Kidney (tissue), 14 donors: ENCODE results near the gene HSDL1. TPM values are rescaled to one million over a fixed set of nuclear protein-coding genes. Genes with fewer than 3 reads are reported as not detected.

Source experiments
- DNase-seq, 5 donors: peaks; one replicate each; pipeline ENCODE4 v3.0.0-alpha.2; 2013 to 2020
- FAIRE-seq: peaks from 2 replicates; lab custom pipeline; 2012; peaks lifted over from hg19 to GRCh38; lab: Jason Lieb, UNC
- H3K27ac ChIP-seq, 2 donors: one replicate each; pipeline ENCODE4 v1.7.0; 2013; ENCODE audit warnings: low read depth in 2 of 2, low read length in 2 of 2, inconsistent platforms in 1 of 2
- H3K27me3 ChIP-seq: one replicate; pipeline ENCODE4 v1.7.1; 2013; ENCODE audit warnings: low read length, inconsistent platforms; ENCODE audit not compliant: control insufficient read depth, insufficient read depth
- H3K36me3 ChIP-seq, 3 donors: one replicate each; pipeline versions ENCODE4 v1.7.0 to v1.7.1; 2013; ENCODE audit warnings: low read length in 3 of 3, control low read depth in 1 of 3, inconsistent platforms in 1 of 3; ENCODE audit not compliant: insufficient read depth in 3 of 3, control insufficient read depth in 2 of 3
- H3K4me1 ChIP-seq, 3 donors: one replicate each; pipeline versions ENCODE4 v1.7.0 to v1.7.1; 2013; ENCODE audit warnings: low read length in 3 of 3, inconsistent platforms in 1 of 3, low read depth in 1 of 3; ENCODE audit not compliant: control insufficient read depth in 2 of 3, insufficient read depth in 2 of 3
- H3K4me3 ChIP-seq, 3 donors: one replicate each; pipeline versions ENCODE4 v1.7.0 to v1.8.1; 2013; ENCODE audit warnings: low read length in 3 of 3, control low read depth in 1 of 3, inconsistent platforms in 1 of 3
- H3K9ac ChIP-seq, 3 donors: one replicate each; pipeline versions ENCODE4 v1.7.0 to v1.7.1; 2013; ENCODE audit warnings: low read length in 3 of 3, control low read depth in 1 of 3, inconsistent platforms in 1 of 3
- H3K9me3 ChIP-seq, 3 donors: one replicate each; pipeline versions ENCODE4 v1.7.0 to v1.7.1; 2013; ENCODE audit warnings: low read length in 3 of 3, control low read depth in 1 of 3, inconsistent platforms in 1 of 3; ENCODE audit not compliant: control insufficient read depth in 2 of 3, insufficient read depth in 1 of 3
- intact Hi-C: fragments of 100-400 bp; cut with DNase I; formaldehyde crosslinking; loops from one replicate; pipeline ENCODE4 v1.11.1; 2022
- polyA plus RNA-seq: library from polyadenylated mRNA; stranded (reverse); fragments of 350-450 nt; fragmentation: Illumina TruSeq; extraction: RNeasy Lipid Tissue Mini Kit (QIAGEN cat#74804); gene quantifications from one replicate; pipeline ENCODE4 v1.2.3, GENCODE V29; 2014; ENCODE audit warnings: low read depth, low replicate concordance; ENCODE audit not compliant: insufficient read depth
- total RNA-seq: library from RNA; stranded (reverse); fragmentation: NEBNext Ultra II Directional; extraction: Animal tissue kit (Norgen Biotek cat#: 25700); gene quantifications from one replicate; pipeline ENCODE4 v1.2.1, GENCODE V29; 2021
- TF ChIP-seq, protein P1 (sequence below): IDR thresholded peaks from 3 replicates; pipeline ENCODE4 v1.5.1; 2012; ENCODE audit warnings: mild to moderate bottlenecking, moderate library complexity, borderline replicate concordance; ENCODE audit not compliant: insufficient read depth; ENCODE audit errors: extremely low read depth
- donor health status: control.
- donor health status: control.
- donor health status: control.
- donor health status: control.
- donor health status: control.
- donor health status: DM: yes; HTN: yes; CAD: no.
- donor health status: Normal renal cell carcinoma (clear cell type).

The HSDL1 gene
- total and polyA plus RNA-seq, 2 donors from 2014 or later = 12.1 to 13.3 TPM

GRCh38 chr16:84176192-84177053 is 31.4 kb upstream of the HSDL1 start:
- FAIRE-seq = no peak
- peak overlapping the region; percentile 85 to 89 for H3K27ac ChIP-seq
- peaks cover 0 to 15% (median 2%) of the 10 kb centered on the region in 3 donors for H3K36me3 ChIP-seq
- H3K27me3 ChIP-seq = no peaks in the 10 kb centered on the region
- no peak overlapping the region for H3K4me3 ChIP-seq
- H3K4me1 ChIP-seq = peaks cover 2 to 25% (median 19%) of the 10 kb centered on the region in 3 donors
- H3K9me3 ChIP-seq = no peaks in the 10 kb centered on the region
- TF ChIP-seq, protein P1, sequence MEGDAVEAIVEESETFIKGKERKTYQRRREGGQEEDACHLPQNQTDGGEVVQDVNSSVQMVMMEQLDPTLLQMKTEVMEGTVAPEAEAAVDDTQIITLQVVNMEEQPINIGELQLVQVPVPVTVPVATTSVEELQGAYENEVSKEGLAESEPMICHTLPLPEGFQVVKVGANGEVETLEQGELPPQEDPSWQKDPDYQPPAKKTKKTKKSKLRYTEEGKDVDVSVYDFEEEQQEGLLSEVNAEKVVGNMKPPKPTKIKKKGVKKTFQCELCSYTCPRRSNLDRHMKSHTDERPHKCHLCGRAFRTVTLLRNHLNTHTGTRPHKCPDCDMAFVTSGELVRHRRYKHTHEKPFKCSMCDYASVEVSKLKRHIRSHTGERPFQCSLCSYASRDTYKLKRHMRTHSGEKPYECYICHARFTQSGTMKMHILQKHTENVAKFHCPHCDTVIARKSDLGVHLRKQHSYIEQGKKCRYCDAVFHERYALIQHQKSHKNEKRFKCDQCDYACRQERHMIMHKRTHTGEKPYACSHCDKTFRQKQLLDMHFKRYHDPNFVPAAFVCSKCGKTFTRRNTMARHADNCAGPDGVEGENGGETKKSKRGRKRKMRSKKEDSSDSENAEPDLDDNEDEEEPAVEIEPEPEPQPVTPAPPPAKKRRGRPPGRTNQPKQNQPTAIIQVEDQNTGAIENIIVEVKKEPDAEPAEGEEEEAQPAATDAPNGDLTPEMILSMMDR = no peak
- H3K9ac ChIP-seq = peak overlapping the region in 1 of 3 donors; percentile 35
- intact Hi-C loops = no loop called here
- peak in 1 of 5 donors; percentile 80 for DNase-seq

- TF ChIP-seq, protein P1 = peak; percentile 73
- H3K9me3 ChIP-seq = no peaks in the 10 kb centered on the region
- H3K4me1 ChIP-seq = peaks cover 2 to 25% (median 19%) of the 10 kb centered on the region in 3 donors
- peak in 3 of 5 donors; percentile 66 to 82 (median 79) for DNase-seq
- no peak overlapping the region for H3K27ac ChIP-seq
- H3K9ac ChIP-seq = peak overlapping the region in 1 of 3 donors; percentile 36
- H3K4me3 ChIP-seq = no peak overlapping the region
- no peak for FAIRE-seq
- H3K36me3 ChIP-seq = peaks cover 0 to 11% (median 2%) of the 10 kb centered on the region in 3 donors
- no peaks in the 10 kb centered on the region for H3K27me3 ChIP-seq
- intact Hi-C loops = no loop called here
Measured at GRCh38 chr16:84175350-84176081, 30.5 kb upstream of the HSDL1 start.

DNA sequence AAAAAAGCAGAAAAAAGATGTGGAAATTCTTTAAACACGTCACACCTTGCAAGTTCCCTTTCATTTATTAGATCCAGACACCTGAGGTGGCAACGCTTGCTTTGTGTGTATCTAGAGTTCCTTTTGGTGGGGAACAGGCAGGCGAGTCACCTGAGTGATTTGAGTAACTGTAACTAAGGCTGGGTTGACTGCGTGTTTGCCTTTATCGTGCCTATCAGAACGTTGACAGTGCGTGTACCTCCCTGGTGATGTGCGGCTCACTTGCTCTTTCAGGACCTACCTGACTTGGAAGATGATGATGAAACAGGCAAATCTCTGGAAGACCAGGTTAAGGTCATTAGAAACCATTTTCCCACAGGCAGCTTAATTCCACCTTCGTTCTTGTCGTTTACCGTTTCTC is 29.4 kb upstream of the HSDL1 start:
- no peak overlapping the region for H3K4me3 ChIP-seq
- DNase-seq (no peak), FAIRE-seq (no peak)
- peaks cover 0 to 8% (median 2%) of the 10 kb centered on the region in 3 donors for H3K36me3 ChIP-seq
- H3K27ac ChIP-seq = no peak overlapping the region
- no peak overlapping the region for H3K9ac ChIP-seq
- no peaks in the 10 kb centered on the region for H3K9me3 ChIP-seq
- no peaks in the 10 kb centered on the region for H3K27me3 ChIP-seq
- peaks cover 2 to 25% (median 19%) of the 10 kb centered on the region in 3 donors for H3K4me1 ChIP-seq
- TF ChIP-seq, protein P1 = no peak
- intact Hi-C loops = no loop called here
